Hepatocyte (in vitro differentiated cells): ENCODE measurements around the gene ACVR2A.

ENCODE experiments used
- CTCF ChIP-seq: fragments of 200-600 bp; sonication (generic); IDR thresholded peaks from 2 replicates; pipeline ENCODE4 v1.5.1; 2016; ENCODE audit warnings: antibody characterized with exemption, mild to moderate bottlenecking; ENCODE audit not compliant: poor library complexity
- EZH2 ChIP-seq: fragments of 200-600 bp; sonication (generic); IDR thresholded peaks from 2 replicates; pipeline ENCODE4 v1.6.1; 2016; ENCODE audit warnings: antibody characterized with exemption, mild to moderate bottlenecking, borderline replicate concordance
- EZH2phosphoT487 ChIP-seq: fragments of 200-600 bp; sonication (generic); IDR thresholded peaks from one replicate; pipeline ENCODE4 v1.6.1; 2018; ENCODE audit warnings: antibody characterized with exemption, mild to moderate bottlenecking, low read depth, moderate library complexity; ENCODE audit not compliant: unreplicated experiment, severe bottlenecking

GRCh38 chr2:147865560-147865959, 20.7 kb downstream of the ACVR2A start:
- TF ChIP-seq CTCF, result no peak
- no peak for TF ChIP-seq EZH2
- TF ChIP-seq EZH2phosphoT487, result no peak
